ENCODE data around the gene ALOX12B.
"Not testable (repeated sequence)": the region's sequence is repeated elsewhere in the genome, so short reads cannot be mapped to it uniquely, and the experiment has no call there.

ALOX12B gene

GRCh38 chr17:8118769-8119580 lies 31.5 kb upstream of the ALOX12B start:
- DNase-seq: peak; percentile 78

- DNase-seq: no peak
Observed at GRCh38 chr17:8117980-8118768, 30.7 kb upstream of the ALOX12B start, which contains the start of gene ALOXE3. TSS of gene ALOXE3 (minus strand) at chr17:8118514. CDS start at chr17:8117990, 524 bp downstream.

GRCh38 chr17:8117367-8117979 lies 30.0 kb upstream of the ALOX12B start:
- no peak for DNase-seq

- no peak for DNase-seq
Observed at GRCh38 chr17:8116776-8117175, 29.3 kb upstream of the ALOX12B start.

- no peak for DNase-seq
Observed at GRCh38 chr17:8110907-8111306, 23.4 kb upstream of the ALOX12B start.

GRCh38 chr17:8110456-8110804 lies 22.9 kb upstream of the ALOX12B start:
- DNase-seq: no peak

GRCh38 chr17:8109661-8110455 lies 22.3 kb upstream of the ALOX12B start:
- DNase-seq: no peak

GRCh38 chr17:8108972-8109660 lies 21.6 kb upstream of the ALOX12B start:
- no peak for DNase-seq

- DNase-seq: not testable (repeated sequence)
Observed at GRCh38 chr17:8106980-8107379, 19.5 kb upstream of the ALOX12B start.

GRCh38 chr17:8105957-8106398 lies 18.5 kb upstream of the ALOX12B start:
- no peak for DNase-seq

- DNase-seq: no peak
Observed at GRCh38 chr17:8104911-8105310, 17.4 kb upstream of the ALOX12B start.

- DNase-seq: no peak
Observed at GRCh38 chr17:8103549-8103948, 16.0 kb upstream of the ALOX12B start.

- no peak for DNase-seq
Observed at GRCh38 chr17:8101721-8102120, 14.2 kb upstream of the ALOX12B start.

- DNase-seq: no peak
Observed at GRCh38 chr17:8100763-8101162, 13.2 kb upstream of the ALOX12B start.

- DNase-seq: no peak
Observed at GRCh38 chr17:8100111-8100510, 12.6 kb upstream of the ALOX12B start.

GRCh38 chr17:8096541-8096940 lies 9.0 kb upstream of the ALOX12B start:
- DNase-seq: no peak

- no peak for DNase-seq
Observed at GRCh38 chr17:8095361-8095760, 7.8 kb upstream of the ALOX12B start.

- no peak for DNase-seq
Observed at GRCh38 chr17:8091033-8091687, 3.6 kb upstream of the ALOX12B start.

GRCh38 chr17:8089728-8090127 lies 2.2 kb upstream of the ALOX12B start:
- DNase-seq: no peak

GRCh38 chr17:8087952-8088230 lies 375 bp upstream of the ALOX12B start:
- DNase-seq: no peak

- no peak for DNase-seq
Observed at GRCh38 chr17:8084250-8084649, 3.3 kb downstream of the ALOX12B start.

GRCh38 chr17:8082292-8082691 lies 5.2 kb downstream of the ALOX12B start:
- no peak for DNase-seq

All from amniotic stem cell (primary cell).